Heart right ventricle (tissue), 16 donors: Measurements from ENCODE around the gene PDLIM5. TPM values are rescaled to one million over a fixed set of nuclear protein-coding genes. Genes with fewer than 3 reads are reported as not detected.
"Not testable (repeated sequence)": the region's sequence is repeated elsewhere in the genome, so short reads cannot be mapped to it uniquely, and the experiment has no call there.

Source experiments
- ATAC-seq, 8 donors: fragments of 200-7000 bp; cut with Tn5 transposase; one replicate each; pipeline ENCODE4 v1.9.1; 2020; ENCODE audit warnings: mild to moderate bottlenecking in 8 of 8, moderate library complexity in 8 of 8, moderate number of reproducible peaks in 1 of 8
- DNase-seq, 2 donors: peaks; one replicate each; pipeline ENCODE4 v3.0.0-alpha.2; 2020
- H3K27ac ChIP-seq, 10 donors: fragments of 200-600 bp; sonication (generic) in 2 of 10; one replicate each; pipeline versions ENCODE4 v1.5.0 to v1.8.0; 2020 to 2022; ENCODE audit warnings: mild to moderate bottlenecking in 3 of 10
- H3K27me3 ChIP-seq, 7 donors: fragments of 200-600 bp; one replicate each; pipeline ENCODE4 v1.8.0; 2021 to 2022; ENCODE audit warnings: mild to moderate bottlenecking in 2 of 7
- H3K36me3 ChIP-seq, 9 donors: fragments of 200-600 bp; sonication (generic) in 1 of 9; one replicate each; pipeline versions ENCODE4 v1.5.0 to v1.8.0; 2020 to 2022; ENCODE audit warnings: mild to moderate bottlenecking in 2 of 9
- H3K4me1 ChIP-seq, 9 donors: fragments of 200-600 bp; sonication (generic) in 1 of 9; one replicate each; pipeline versions ENCODE4 v1.5.0 to v1.8.0; 2020 to 2022; ENCODE audit warnings: mild to moderate bottlenecking in 4 of 9
- H3K4me3 ChIP-seq, 10 donors: fragments of 200-600 bp; sonication (generic) in 2 of 10; one replicate each; pipeline versions ENCODE4 v1.5.0 to v1.8.0; 2020 to 2022; ENCODE audit warnings: mild to moderate bottlenecking in 7 of 10, moderate library complexity in 2 of 10
- H3K9me3 ChIP-seq, 11 donors: fragments of 200-600 bp in 10 of 11; sonication (generic) in 2 of 11; one replicate each; pipeline versions ENCODE4 v1.5.0 to v1.8.0; 2013 to 2022; ENCODE audit warnings: mild to moderate bottlenecking in 2 of 11, control low read depth in 1 of 11, moderate library complexity in 1 of 11
- WGBS, 2 donors: extraction: QIAGEN DNeasy Blood & Tissue Kit; methylation state at CpG; one replicate each; pipeline ENCODE4 v1.1.7; 2013; ENCODE audit warnings: inconsistent platforms in 1 of 2; 5-methylcytosine and 5-hydroxymethylcytosine counted together
- intact Hi-C, 10 donors: fragments of 100-400 bp; cut with DNase I; formaldehyde crosslinking; loops; one replicate each; pipeline versions ENCODE4 v1.11.1 to v1.14.2; 2022
- polyA plus RNA-seq, 2 donors: library from polyadenylated mRNA; stranded (reverse); fragments of 200-250 nt; gene quantifications; one replicate each; pipeline ENCODE4 v1.2.3, GENCODE V29; 2013
- total RNA-seq, 10 donors: library from RNA; stranded (reverse); fragmentation: NEBNext Ultra II Directional in 3 of 10; extraction: Animal tissue kit (Norgen Biotek cat#: 25700) in 3 of 10; gene quantifications; one replicate each; pipeline versions ENCODE4 v1.2.1 to v1.2.4, GENCODE V29; 2021 to 2023
- TF ChIP-seq, protein P1 (sequence below), 9 donors: fragments of 200-600 bp; sonication (generic) in 2 of 9; IDR thresholded peaks; one replicate each; pipeline versions ENCODE4 v1.5.0 to v1.8.0; 2021 to 2022; ENCODE audit warnings: antibody characterized with exemption in 9 of 9, mild to moderate bottlenecking in 5 of 9, moderate library complexity in 1 of 9
- donor health status: Arrhythmogenic right ventricular cardiomyopathy.
- donor health status: ischemic (EF 13 %, LVEDD 7.1; RV severe dilation, severe dysfunction).
- donor health status: healthy with polysubstance abuse.
- donor health status: DM: no; HTN: yes; CAD: no.
- donor health status: DM: no; HTN: no; CAD: no.
- donor health status: ischemic (EF 25% LVEDD 6.9; RV normal size, moderate dysfunction).
- donor health status: ischemic (EF 25% LVEDD 5.7; RV mildly dilated, moderate dysfunction).
- donor health status: healthy.
- donor health status: DM: yes; HTN: yes; CAD: no.
- donor health status: Ischemic cardiomyopathy.
- donor health status: ischemic (EF 35%, LVEDD 5.7; RV mildly dilated, moderate dysfunction).
- donor health status: nonischemic (EF 11% LVEDD 7.7; RV severe dilation, severe dysfunction).
- donor health status: DM: yes; HTN: yes; CAD: no.
- donor health status: PGD.
- donor health status: ischemic (EF 29% LVEDD 5.4; RV normal size, mild dysfunction).
- donor health status: nonischemic (EF 23%, LVEDD 6.1; RV moderate dilation, normal function).

Gene PDLIM5
- total and polyA plus RNA-seq, 12 donors, result 221 to 1,549 (median 1,269) TPM

DNA sequence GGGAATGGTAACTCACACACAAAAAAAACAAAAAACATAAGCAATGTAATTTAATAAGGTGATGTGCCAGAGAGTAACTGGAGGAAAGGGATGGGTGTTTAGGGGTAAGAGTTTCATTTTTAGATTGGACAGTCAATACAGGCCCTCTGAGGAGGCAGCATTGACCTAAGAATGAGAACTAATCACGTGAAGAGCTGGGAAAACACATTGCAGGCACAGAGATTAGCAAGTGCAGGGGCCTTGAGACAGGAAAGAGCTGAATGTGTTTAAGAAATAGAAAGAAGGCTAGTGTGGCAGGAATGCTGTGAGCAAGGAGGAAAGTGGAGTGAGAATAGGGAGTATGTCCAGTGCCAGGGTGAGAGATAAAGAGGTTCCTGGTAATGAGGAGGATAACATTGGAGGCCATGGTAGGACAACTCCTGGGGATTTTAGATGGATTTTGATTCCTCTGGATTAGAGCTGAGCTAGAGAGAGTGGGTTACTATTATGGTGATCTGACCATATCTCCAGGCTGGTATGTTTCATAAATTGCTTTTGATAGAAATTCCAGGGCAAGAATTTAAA is 17.6 kb downstream of the PDLIM5 start:
- peaks cover 0 to 11% (median 0%) of the 10 kb centered on the region in 9 donors for H3K36me3 ChIP-seq
- DNase-seq, result no peak
- no peaks in the 10 kb centered on the region for H3K27me3 ChIP-seq
- peaks cover 0 to 91% (median 83%) of the 10 kb centered on the region in 9 donors for H3K4me1 ChIP-seq
- H3K27ac ChIP-seq, result peak overlapping the region in 6 of 10 donors; percentile 32 to 100 (median 48)
- H3K4me3 ChIP-seq, result no peak overlapping the region
- peak in 7 of 8 donors; percentile 5 to 36 (median 23) for ATAC-seq
- TF ChIP-seq, protein P1, sequence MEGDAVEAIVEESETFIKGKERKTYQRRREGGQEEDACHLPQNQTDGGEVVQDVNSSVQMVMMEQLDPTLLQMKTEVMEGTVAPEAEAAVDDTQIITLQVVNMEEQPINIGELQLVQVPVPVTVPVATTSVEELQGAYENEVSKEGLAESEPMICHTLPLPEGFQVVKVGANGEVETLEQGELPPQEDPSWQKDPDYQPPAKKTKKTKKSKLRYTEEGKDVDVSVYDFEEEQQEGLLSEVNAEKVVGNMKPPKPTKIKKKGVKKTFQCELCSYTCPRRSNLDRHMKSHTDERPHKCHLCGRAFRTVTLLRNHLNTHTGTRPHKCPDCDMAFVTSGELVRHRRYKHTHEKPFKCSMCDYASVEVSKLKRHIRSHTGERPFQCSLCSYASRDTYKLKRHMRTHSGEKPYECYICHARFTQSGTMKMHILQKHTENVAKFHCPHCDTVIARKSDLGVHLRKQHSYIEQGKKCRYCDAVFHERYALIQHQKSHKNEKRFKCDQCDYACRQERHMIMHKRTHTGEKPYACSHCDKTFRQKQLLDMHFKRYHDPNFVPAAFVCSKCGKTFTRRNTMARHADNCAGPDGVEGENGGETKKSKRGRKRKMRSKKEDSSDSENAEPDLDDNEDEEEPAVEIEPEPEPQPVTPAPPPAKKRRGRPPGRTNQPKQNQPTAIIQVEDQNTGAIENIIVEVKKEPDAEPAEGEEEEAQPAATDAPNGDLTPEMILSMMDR (IDR thresholded peaks at IDR 0.05), result no peak
- no peaks in the 10 kb centered on the region for H3K9me3 ChIP-seq
- 16 to 19% methylated on average over 1 of the region's 1 CpG for WGBS, 2 donors
- intact Hi-C loops, result no loop called here

DNA sequence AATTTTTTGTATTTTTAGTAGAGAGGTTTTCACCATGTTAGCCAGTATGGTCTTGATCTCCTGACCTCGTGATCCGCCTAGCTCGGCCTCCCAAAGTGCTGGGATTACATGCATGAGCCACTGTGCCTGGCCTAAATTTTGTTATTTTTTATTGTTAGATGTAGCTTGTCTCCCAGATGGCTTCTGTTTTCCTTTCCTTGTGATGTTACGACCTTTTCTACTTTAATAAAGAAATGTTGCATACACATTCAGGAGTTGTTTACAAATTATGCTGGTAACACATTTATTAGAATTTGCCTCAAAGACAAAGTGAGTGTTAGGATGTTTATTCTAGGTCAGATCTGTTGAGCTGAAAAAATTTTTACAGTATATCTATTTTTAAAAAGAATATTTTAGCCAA is 18.4 kb downstream of the PDLIM5 start:
- H3K4me3 ChIP-seq, result no peak overlapping the region
- peaks cover 0 to 11% (median 0%) of the 10 kb centered on the region in 9 donors for H3K36me3 ChIP-seq
- peaks cover 0 to 91% (median 78%) of the 10 kb centered on the region in 9 donors for H3K4me1 ChIP-seq
- H3K27me3 ChIP-seq, result no peaks in the 10 kb centered on the region
- 62 to 81% methylated on average over 4 of the region's 4 CpGs for WGBS, 2 donors
- H3K27ac ChIP-seq, result peak overlapping the region in 4 of 10 donors; percentile 32 to 100 (median 45)
- no peaks in the 10 kb centered on the region for H3K9me3 ChIP-seq
- DNase-seq (no peak), ATAC-seq (no peak)
- TF ChIP-seq, protein P1 (IDR thresholded peaks at IDR 0.05), result no peak
- intact Hi-C loops, result no loop called here

DNA sequence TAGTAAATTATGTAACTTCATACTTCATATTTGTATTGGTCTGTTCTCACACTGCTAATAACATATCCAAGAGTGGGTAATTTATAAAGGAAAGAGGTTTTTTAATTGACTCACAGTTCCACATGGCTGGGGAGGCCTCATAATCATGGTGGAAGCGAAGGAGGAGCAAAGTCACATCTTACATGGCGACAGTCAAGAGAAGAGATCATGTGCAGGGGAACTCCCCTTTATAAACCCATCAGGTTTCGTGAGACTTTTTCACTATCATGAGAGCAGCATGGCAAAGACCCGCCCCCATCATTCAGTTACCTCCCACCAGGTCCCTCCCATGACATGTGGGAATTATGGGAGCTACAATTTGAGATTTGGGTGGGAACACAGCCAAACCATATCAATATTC is 19.0 kb downstream of the PDLIM5 start:
- Histone ChIP-seq H3K4me1 (peaks cover 0 to 91% (median 79%) of the 10 kb centered on the region in 9 donors), H3K36me3 (peaks cover 0 to 11% (median 0%) of the 10 kb centered on the region in 9 donors), H3K27ac (peak overlapping the region in 1 of 10 donors; percentile 14)
- DNase-seq, H3K27me3 ChIP-seq, H3K4me3 ChIP-seq, H3K9me3 ChIP-seq, intact Hi-C loops, ATAC-seq: not testable (repeated sequence)
- WGBS, 2 donors, result 87 to 88% methylated on average over 4 of the region's 4 CpGs

DNA sequence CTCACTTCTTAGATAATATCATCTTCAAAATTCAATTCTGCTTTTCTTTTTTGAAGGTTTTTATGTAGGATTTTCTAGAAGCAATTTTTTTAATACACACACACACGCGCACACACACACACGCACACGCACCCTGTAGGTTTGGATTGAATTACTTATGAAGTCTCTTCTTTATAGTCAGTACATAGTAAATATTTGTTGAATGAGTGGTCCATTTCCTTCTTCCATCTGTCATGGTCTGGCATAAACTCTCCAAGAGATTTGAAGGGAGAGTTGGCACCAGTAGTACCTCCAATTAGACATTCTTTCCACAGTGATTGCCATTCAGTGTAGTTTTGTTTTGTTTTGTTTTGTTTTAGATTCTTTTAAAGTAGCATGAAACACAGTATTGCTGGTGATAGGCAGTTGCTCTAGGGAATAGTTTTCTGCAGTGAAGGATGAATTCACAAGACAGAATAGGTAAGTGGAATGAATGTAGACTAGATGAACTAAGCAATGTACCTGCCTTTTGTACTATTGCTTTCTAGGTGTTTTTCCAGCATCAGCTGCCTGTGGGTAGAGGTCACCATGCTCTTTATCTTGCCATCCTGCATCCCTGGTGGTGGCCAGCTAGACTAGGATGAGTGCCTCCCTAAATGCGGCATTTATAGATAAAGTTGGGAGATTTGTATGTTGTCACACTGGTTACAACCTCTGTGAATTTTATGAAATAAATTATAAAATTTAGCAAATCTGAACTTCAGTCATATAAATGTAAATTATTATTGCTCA is 20.5 kb downstream of the PDLIM5 start:
- peaks cover 0 to 93% (median 79%) of the 10 kb centered on the region in 9 donors for H3K4me1 ChIP-seq
- H3K27me3 ChIP-seq, result no peaks in the 10 kb centered on the region
- H3K4me3 ChIP-seq, result no peak overlapping the region
- no peak for DNase-seq
- peak overlapping the region in 5 of 10 donors; percentile 37 to 70 (median 55) for H3K27ac ChIP-seq
- TF ChIP-seq, protein P1 (IDR thresholded peaks at IDR 0.05), result no peak
- intact Hi-C loops, result no loop called here
- H3K9me3 ChIP-seq, result no peaks in the 10 kb centered on the region
- ATAC-seq, result peak in 5 of 8 donors; percentile 7 to 27 (median 21)
- H3K36me3 ChIP-seq, result peaks cover 0 to 11% (median 0%) of the 10 kb centered on the region in 9 donors
- WGBS, 2 donors, result 63 to 79% methylated on average over 5 of the region's 5 CpGs
